Measurements from ENCODE around the gene SMIM35.
"Not testable (repeated sequence)": the region's sequence is repeated elsewhere in the genome, so short reads cannot be mapped to it uniquely, and the experiment has no call there.

The SMIM35 gene

GRCh38 chr11:118007563-118008270 lies 79.0 kb downstream of the SMIM35 start:
- H3K4me3 Mint-ChIP-seq, H3K27me3 Mint-ChIP-seq: not testable (repeated sequence)
- CTCF ChIA-PET, result interaction anchor here (1.0 to 1.8 kb wide), 5 partner anchors 41 to 200 kb away, joined by 3 to 5 read pairs (median 4); no protein-coding TSS in a partner anchor
- Mint-ChIP-seq H3K27ac (peak overlapping the region; percentile 95), H3K4me1 (peaks cover 90% of the 10 kb centered on the region), H3K36me3 (peaks cover 29% of the 10 kb centered on the region), H3K9me3 (peaks cover 12% of the 10 kb centered on the region)
- peak; percentile 59 for DNase-seq

GRCh38 chr11:118007040-118007439 lies 79.7 kb downstream of the SMIM35 start:
- Mint-ChIP-seq H3K27ac (peak overlapping the region; percentile 95), H3K9me3 (peaks cover 12% of the 10 kb centered on the region), H3K27me3 (no peaks in the 10 kb centered on the region), H3K4me1 (peaks cover 91% of the 10 kb centered on the region), H3K4me3 (no peak overlapping the region), H3K36me3 (peaks cover 29% of the 10 kb centered on the region)
- no peak for DNase-seq
- CTCF ChIA-PET, result interaction anchor here (1.0 to 1.8 kb wide), 4 partner anchors 44 to 199 kb away, joined by 3 to 5 read pairs (median 4); no protein-coding TSS in a partner anchor

GRCh38 chr11:118006153-118006534 lies 80.6 kb downstream of the SMIM35 start:
- peak overlapping the region; percentile 98 for H3K27ac Mint-ChIP-seq
- H3K4me1 Mint-ChIP-seq, result peaks cover 93% of the 10 kb centered on the region
- CTCF ChIA-PET, result interaction anchor here (1.0 to 1.2 kb wide), 2 partner anchors 47 to 60 kb away, joined by 3 to 6 read pairs; no protein-coding TSS in a partner anchor
- peaks cover 33% of the 10 kb centered on the region for H3K36me3 Mint-ChIP-seq
- no peak for DNase-seq
- H3K27me3 Mint-ChIP-seq, result no peaks in the 10 kb centered on the region
- no peak overlapping the region for H3K4me3 Mint-ChIP-seq
- peaks cover 12% of the 10 kb centered on the region for H3K9me3 Mint-ChIP-seq

- DNase-seq, result no peak
- peak overlapping the region; percentile 98 for H3K27ac Mint-ChIP-seq
- H3K27me3 Mint-ChIP-seq, result no peaks in the 10 kb centered on the region
- H3K9me3 Mint-ChIP-seq, result peaks cover 12% of the 10 kb centered on the region
- H3K4me1 Mint-ChIP-seq, result peaks cover 96% of the 10 kb centered on the region
- CTCF ChIA-PET, result interaction anchor here (1.0 to 1.2 kb wide), 4 partner anchors 10 to 59 kb away, joined by 3 to 6 read pairs (median 4); no protein-coding TSS in a partner anchor
- no peak overlapping the region for H3K4me3 Mint-ChIP-seq
- peaks cover 36% of the 10 kb centered on the region for H3K36me3 Mint-ChIP-seq
Measured at GRCh38 chr11:118005224-118006152, 81.3 kb downstream of the SMIM35 start.

- Mint-ChIP-seq H3K9me3 (peaks cover 12% of the 10 kb centered on the region), H3K27ac (peak overlapping the region; percentile 98), H3K36me3 (peaks cover 44% of the 10 kb centered on the region), H3K4me3 (no peak overlapping the region), H3K27me3 (no peaks in the 10 kb centered on the region), H3K4me1 (peaks cover 99% of the 10 kb centered on the region)
- CTCF ChIA-PET, result interaction anchor here (1.0 to 1.2 kb wide), 4 partner anchors 11 to 59 kb away, joined by 3 to 5 read pairs (median 4); no protein-coding TSS in a partner anchor
- no peak for DNase-seq
Measured at GRCh38 chr11:118004543-118005223, 82.1 kb downstream of the SMIM35 start.

DNA sequence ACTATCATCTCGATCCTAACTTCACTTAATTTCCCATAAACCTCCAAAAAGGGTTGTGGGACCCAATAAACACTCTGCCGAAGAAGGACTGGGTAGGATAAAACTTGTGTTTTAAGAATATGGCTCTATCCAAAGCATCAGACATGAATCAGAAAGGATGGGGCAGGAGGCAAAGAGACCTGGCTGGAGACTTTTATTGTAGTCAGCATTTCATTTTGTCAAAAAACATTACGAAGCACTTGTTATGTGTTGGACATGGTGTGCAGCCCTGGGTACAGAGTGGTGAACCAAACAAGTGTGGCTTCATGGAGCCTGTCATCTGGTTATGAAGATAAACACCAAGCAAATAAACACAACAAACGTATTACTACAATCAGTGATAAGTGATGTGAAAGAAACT lies 83.3 kb downstream of the SMIM35 start:
- Mint-ChIP-seq H3K36me3 (peaks cover 53% of the 10 kb centered on the region), H3K27ac (peak overlapping the region; percentile 98), H3K4me3 (peak overlapping the region; percentile 56), H3K27me3 (no peaks in the 10 kb centered on the region), H3K9me3 (peaks cover 12% of the 10 kb centered on the region), H3K4me1 (peaks cover 100% of the 10 kb centered on the region)
- CTCF ChIA-PET, result interaction anchor here (0.8 to 4.9 kb wide), 5 partner anchors 16 to 52 kb away, joined by 3 to 53 read pairs (median 17); partner anchors contain the start of gene IL10RA
- no peak for DNase-seq

DNA sequence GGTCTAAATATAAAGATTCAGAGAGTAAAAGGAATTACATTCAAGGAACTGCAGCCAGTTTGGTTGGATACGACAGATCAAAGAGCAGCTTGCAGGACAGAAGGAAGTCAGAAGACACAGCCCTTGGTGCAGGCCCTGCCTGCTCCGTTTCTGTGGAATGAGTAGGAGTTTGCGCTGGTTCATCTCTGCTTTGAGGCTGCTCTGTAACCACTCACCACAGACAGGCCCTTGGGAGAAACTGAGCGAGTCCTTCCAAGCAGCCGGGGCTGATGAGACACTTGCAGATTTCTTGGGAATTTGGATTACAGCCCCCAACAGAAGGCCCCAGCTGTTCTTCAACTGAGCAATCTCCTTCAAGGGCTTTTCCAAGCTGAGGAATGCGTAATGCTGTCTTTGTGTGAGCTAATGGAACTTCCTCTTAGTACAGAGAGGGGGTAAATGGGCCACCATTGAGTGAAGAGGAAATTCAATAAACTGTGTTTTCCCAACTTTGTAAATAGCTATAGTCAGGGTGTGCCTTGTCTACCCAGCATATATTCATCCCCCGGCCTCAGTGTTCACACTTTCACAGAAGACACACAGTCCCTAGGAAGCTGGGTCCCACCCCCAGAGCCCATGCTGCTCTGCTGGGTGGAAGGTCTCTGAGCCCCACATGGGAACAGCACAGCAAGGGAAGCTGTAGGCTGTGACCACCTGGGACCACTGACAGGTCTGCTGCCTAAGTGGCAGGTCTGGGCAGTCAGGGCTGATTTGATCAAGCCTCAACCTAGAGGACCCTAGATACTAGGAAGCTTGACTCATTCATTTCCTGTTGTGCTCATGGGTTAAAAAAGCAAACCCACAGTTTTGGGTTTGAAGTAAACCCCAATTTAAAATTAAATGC lies 84.0 kb downstream of the SMIM35 start:
- CTCF ChIA-PET, result interaction anchor here (0.8 to 4.9 kb wide), 11 partner anchors 15 to 195 kb away, joined by 3 to 53 read pairs (median 5); partner anchors contain the start of gene IL10RA
- Mint-ChIP-seq H3K4me1 (peaks cover 100% of the 10 kb centered on the region), H3K9me3 (peaks cover 12% of the 10 kb centered on the region), H3K27ac (peak overlapping the region; percentile 98), H3K4me3 (peak overlapping the region; percentile 56), H3K27me3 (no peaks in the 10 kb centered on the region), H3K36me3 (peaks cover 59% of the 10 kb centered on the region)
- peak; percentile 64 for DNase-seq

GRCh38 chr11:118002010-118002540 lies 84.7 kb downstream of the SMIM35 start:
- Mint-ChIP-seq H3K9me3 (peaks cover 12% of the 10 kb centered on the region), H3K4me3 (peak overlapping the region; percentile 56), H3K27me3 (no peaks in the 10 kb centered on the region), H3K4me1 (peaks cover 100% of the 10 kb centered on the region), H3K36me3 (peaks cover 65% of the 10 kb centered on the region), H3K27ac (peak overlapping the region; percentile 98)
- CTCF ChIA-PET, result interaction anchor here (0.8 to 4.9 kb wide), 11 partner anchors 14 to 195 kb away, joined by 3 to 53 read pairs (median 5); partner anchors contain the start of gene IL10RA
- peak; percentile 74 for DNase-seq

GRCh38 chr11:118001494-118001971 lies 85.2 kb downstream of the SMIM35 start:
- Mint-ChIP-seq H3K36me3 (peaks cover 67% of the 10 kb centered on the region), H3K9me3 (peaks cover 12% of the 10 kb centered on the region), H3K27ac (peak overlapping the region; percentile 98), H3K4me3 (peak overlapping the region; percentile 36), H3K27me3 (no peaks in the 10 kb centered on the region), H3K4me1 (peaks cover 98% of the 10 kb centered on the region)
- peak; percentile 64 for DNase-seq
- CTCF ChIA-PET, result interaction anchor here (0.8 to 4.9 kb wide), 9 partner anchors 14 to 194 kb away, joined by 3 to 53 read pairs (median 5); partner anchors contain the start of gene IL10RA

- Mint-ChIP-seq H3K27me3 (no peaks in the 10 kb centered on the region), H3K4me1 (peaks cover 96% of the 10 kb centered on the region), H3K4me3 (no peak overlapping the region), H3K36me3 (peaks cover 72% of the 10 kb centered on the region), H3K9me3 (peaks cover 12% of the 10 kb centered on the region), H3K27ac (peak overlapping the region; percentile 98)
- CTCF ChIA-PET, result interaction anchor here (1.7 to 4.9 kb wide), 6 partner anchors 13 to 193 kb away, joined by 4 to 53 read pairs (median 16); partner anchors contain the start of gene IL10RA
- DNase-seq, result no peak
Measured at GRCh38 chr11:118000850-118001228, 85.9 kb downstream of the SMIM35 start.

DNA sequence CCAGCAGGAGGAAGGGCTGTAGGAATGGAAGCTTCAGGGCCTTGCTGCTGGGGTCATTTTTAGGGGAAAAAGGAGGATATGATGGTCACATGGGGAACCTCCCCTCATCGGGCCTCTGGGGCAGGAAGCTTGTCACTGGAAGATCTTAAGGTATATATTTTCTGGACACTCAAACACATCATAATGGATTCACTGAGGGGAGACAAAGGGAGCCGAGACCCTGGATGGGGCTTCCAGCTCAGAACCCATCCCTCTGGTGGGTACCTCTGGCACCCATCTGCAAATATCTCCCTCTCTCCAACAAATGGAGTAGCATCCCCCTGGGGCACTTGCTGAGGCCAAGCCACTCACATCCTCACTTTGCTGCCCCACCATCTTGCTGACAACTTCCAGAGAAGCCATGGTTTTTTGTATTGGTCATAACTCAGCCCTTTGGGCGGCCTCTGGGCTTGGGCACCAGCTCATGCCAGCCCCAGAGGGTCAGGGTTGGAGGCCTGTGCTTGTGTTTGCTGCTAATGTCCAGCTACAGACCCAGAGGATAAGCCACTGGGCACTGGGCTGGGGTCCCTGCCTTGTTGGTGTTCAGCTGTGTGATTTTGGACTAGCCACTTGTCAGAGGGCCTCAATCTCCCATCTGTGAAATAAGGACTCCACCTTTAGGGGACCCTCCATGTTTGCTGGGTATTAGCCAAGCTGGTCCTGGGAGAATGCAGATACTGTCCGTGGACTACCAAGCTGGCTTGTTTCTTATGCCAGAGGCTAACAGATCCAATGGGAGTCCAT lies 86.5 kb downstream of the SMIM35 start:
- H3K4me3 Mint-ChIP-seq, result no peak overlapping the region
- CTCF ChIA-PET, result interaction anchor here (2.7 to 4.9 kb wide), 3 partner anchors 12 to 52 kb away, joined by 17 to 53 read pairs (median 29); partner anchors contain the start of gene IL10RA
- DNase-seq, result no peak
- H3K36me3 Mint-ChIP-seq, result peaks cover 73% of the 10 kb centered on the region
- peaks cover 96% of the 10 kb centered on the region for H3K4me1 Mint-ChIP-seq
- no peaks in the 10 kb centered on the region for H3K27me3 Mint-ChIP-seq
- H3K27ac Mint-ChIP-seq, result peak overlapping the region; percentile 98
- peaks cover 12% of the 10 kb centered on the region for H3K9me3 Mint-ChIP-seq
